ENCODE results near the gene SLC44A5.

GRCh38 chr1:75276385-75276784, 334.5 kb downstream of the SLC44A5 start:
- no peak for TF ChIP-seq POLR2A (IDR thresholded peaks at IDR 0.05)
- TF ChIP-seq CTCF (IDR thresholded peaks at IDR 0.05): no peak
